D721Med (cell line): Measurements from ENCODE around the gene ADAMTSL3.
"Not testable (repeated sequence)": the region's sequence is repeated elsewhere in the genome, so short reads cannot be mapped to it uniquely, and the experiment has no call there.

Experiments
- DNase-seq: peaks from one replicate; pipeline ENCODE4 v3.0.0; 2011; ENCODE audit warnings: low spot score; ENCODE audit not compliant: insufficient read length
- FAIRE-seq: peaks from 2 replicates; lab custom pipeline; 2011; peaks lifted over from hg19 to GRCh38; lab: Jason Lieb, UNC
- CTCF ChIP-seq: IDR thresholded peaks from 2 replicates; pipeline ENCODE4 v1.5.1; 2012; ENCODE audit warnings: mild to moderate bottlenecking, control low read depth; ENCODE audit not compliant: insufficient read depth; ENCODE audit errors: missing control alignments

ADAMTSL3 gene

DNA sequence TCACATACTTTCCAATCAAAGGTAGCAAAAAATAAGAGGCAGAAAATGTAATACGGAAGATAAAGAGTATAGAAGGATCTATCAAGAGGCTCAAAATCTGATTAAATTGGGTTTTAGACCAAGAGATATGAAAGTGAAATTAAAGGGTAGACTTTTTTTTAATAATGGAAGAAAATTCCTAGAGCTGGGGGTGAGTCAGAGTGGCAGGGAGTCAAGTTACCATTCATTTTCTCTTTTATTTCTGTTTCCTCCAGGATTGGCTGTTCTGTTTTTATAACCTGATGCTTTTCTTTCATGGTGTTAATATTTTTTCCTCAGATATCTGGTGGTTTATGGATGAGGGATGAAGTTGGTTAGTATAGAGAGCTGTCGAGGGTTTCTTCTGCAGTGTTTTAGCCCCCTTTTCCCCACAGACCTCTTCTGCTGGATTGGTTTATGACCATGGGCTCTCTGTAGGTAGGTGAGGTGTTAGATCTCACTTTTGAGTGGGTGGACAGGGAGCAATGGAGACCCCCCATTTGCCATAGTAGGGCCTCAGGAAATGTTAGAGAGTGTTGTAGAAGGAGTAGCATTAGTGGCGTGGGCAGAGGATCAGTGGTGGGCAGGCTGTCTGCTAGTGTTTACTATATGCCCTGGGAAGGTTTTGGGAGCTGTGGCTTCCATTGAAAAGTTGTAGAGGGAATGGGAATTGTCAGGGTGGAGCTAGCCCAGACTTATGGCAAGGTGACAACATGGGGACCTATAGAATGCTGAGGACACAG, 380.1 kb downstream of the ADAMTSL3 start:
- no peak for TF ChIP-seq CTCF
- FAIRE-seq (no peak), DNase-seq (no peak)

GRCh38 chr15:84034578-84035398, 380.9 kb downstream of the ADAMTSL3 start:
- no peak for FAIRE-seq
- peak; percentile 4 for TF ChIP-seq CTCF
- DNase-seq = no peak

- FAIRE-seq (peak; percentile 74), DNase-seq (no peak)
- TF ChIP-seq CTCF = peak; percentile 20
Measured at GRCh38 chr15:84035399-84035766, 381.5 kb downstream of the ADAMTSL3 start.

- FAIRE-seq (no peak), DNase-seq (no peak)
- no peak for TF ChIP-seq CTCF
Measured at GRCh38 chr15:84037301-84037700, 383.4 kb downstream of the ADAMTSL3 start.

DNA sequence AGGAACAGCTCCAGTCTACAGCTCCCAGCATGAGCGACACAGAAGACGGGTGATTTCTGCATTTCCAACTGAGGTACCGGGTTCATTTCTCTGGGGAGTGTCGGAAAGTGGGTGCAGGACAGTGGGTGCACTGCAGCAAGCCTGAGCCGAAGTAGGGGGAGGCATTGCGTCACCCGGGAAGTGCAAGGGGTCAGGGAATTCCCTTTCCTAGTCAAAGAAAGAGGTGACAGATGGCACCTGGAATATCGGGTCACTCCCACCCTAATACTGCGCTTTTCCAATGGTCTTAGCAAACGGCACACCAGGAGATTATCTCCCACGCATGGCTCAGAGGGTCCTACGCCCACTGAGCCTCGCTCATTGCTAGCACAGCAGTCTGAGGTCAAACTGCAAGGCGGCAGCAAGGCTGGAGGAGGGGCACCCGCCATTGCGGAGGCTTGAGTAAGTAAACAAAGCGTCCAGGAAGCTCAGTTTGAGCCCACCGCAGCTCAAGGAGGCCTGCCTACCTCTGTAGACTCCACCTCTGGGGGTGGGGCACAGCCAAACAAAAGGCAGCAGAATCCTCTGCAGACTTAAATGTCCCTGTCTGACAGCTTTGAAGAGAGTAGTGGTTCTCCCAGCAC, 388.6 kb downstream of the ADAMTSL3 start:
- DNase-seq = not testable (repeated sequence)

GRCh38 chr15:84046064-84046637, 392.2 kb downstream of the ADAMTSL3 start:
- FAIRE-seq (no peak), DNase-seq (no peak)
- TF ChIP-seq CTCF = no peak

More for the DNA sequence above, 388.6 kb downstream of the ADAMTSL3 start:
- FAIRE-seq = not testable (repeated sequence)

DNA sequence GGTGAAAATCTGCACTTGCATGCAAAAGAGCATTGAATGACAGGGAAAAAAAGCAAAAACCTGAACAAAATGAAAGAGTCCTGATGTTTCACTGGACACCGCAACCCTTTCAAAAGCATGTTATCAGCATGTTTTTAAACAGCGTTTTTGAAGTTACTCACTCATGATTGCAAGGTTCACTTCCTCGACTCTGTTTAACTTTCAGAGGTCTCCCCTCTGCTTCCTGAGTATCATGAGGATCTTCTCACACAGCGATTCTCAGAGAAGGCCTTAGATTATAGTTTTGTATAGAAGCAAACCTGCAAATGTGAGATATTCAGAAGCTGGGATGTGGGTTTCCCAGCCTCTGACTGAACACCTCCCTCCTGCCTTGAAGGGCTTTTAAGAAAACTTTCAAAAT, 395.6 kb downstream of the ADAMTSL3 start:
- FAIRE-seq, DNase-seq: not testable (repeated sequence)

DNA sequence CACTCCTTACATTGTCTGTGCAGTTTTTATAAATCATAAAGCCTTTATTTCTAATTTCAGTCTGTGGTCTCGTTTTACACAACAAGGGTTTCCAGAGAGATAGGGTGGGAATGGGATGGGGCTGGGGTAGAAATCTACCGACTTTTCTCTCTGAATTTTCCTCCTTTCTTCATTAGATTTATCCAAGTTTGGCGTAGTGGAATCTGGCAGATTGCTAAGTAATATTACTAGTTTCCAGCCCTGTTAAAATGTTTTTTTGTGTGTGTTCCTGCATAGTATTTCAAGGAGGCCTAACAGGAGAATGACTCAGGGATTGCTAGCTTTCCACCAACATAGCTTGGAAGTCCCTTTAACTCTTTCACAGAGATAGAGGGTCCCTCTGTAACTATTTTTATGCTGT, 396.2 kb downstream of the ADAMTSL3 start:
- TF ChIP-seq CTCF = no peak
- no peak for FAIRE-seq

GRCh38 chr15:84051146-84051545, 397.2 kb downstream of the ADAMTSL3 start:
- peak; percentile 44 for FAIRE-seq
- not testable (repeated sequence) for DNase-seq

More for the DNA sequence above, 396.2 kb downstream of the ADAMTSL3 start:
- no peak for DNase-seq

GRCh38 chr15:84054544-84054943, 400.6 kb downstream of the ADAMTSL3 start:
- not testable (repeated sequence) for DNase-seq
- peak; percentile 98 for FAIRE-seq
